Keratinocyte (primary cell): ENCODE results near the gene TMEM247. TPM values are rescaled to one million over a fixed set of nuclear protein-coding genes. Genes with fewer than 3 reads are reported as not detected.

ENCODE experiments used
- DNase-seq: peaks from one replicate; pipeline ENCODE4 v3.0.0-alpha.2; 2011; ENCODE audit warnings: low read depth, missing footprints, low spot score
- FAIRE-seq: peaks from 2 replicates; lab custom pipeline; 2011; peaks lifted over from hg19 to GRCh38; lab: Jason Lieb, UNC
- H2AFZ ChIP-seq: 2 replicates; pipeline ENCODE4 v1.6.0; 2012; ENCODE audit warnings: low read length, control low read depth, inconsistent platforms; ENCODE audit not compliant: control insufficient read depth
- H3K27ac ChIP-seq: 2 replicates; pipeline ENCODE4 v1.5.1; 2011; ENCODE audit warnings: low read length; ENCODE audit not compliant: control insufficient read depth, insufficient read depth
- H3K27me3 ChIP-seq: 3 replicates; pipeline ENCODE4 v1.6.0; 2011; ENCODE audit warnings: low read length; ENCODE audit not compliant: control insufficient read depth, insufficient read depth; ENCODE audit errors: extremely low read depth
- H3K36me3 ChIP-seq, 2 experiments: 2 replicates in 1 of 2; 3 replicates in 1 of 2; pipeline ENCODE4 v1.5.1; 2011; ENCODE audit warnings: low read length in 2 of 2, mild to moderate bottlenecking in 1 of 2; ENCODE audit not compliant: control insufficient read depth in 2 of 2, insufficient read depth in 2 of 2; ENCODE audit errors: extremely low read depth in 1 of 2
- H3K4me1 ChIP-seq: 3 replicates; pipeline ENCODE4 v1.5.1; 2011; ENCODE audit warnings: low read length; ENCODE audit not compliant: control insufficient read depth, insufficient read depth; ENCODE audit errors: extremely low read depth
- H3K4me2 ChIP-seq: 3 replicates; pipeline ENCODE4 v1.6.0; 2011; ENCODE audit warnings: low read depth, low read length; ENCODE audit not compliant: control insufficient read depth, insufficient read depth; ENCODE audit errors: extremely low read depth
- H3K4me3 ChIP-seq, 3 experiments: fragments of 200-600 bp in 1 of 3; sonication (generic) in 1 of 3; 2 replicates in 2 of 3; 3 replicates in 1 of 3; pipeline ENCODE4 v1.5.1; 2011 to 2016; ENCODE audit warnings: low read length in 3 of 3, mild to moderate bottlenecking in 3 of 3, control low read depth in 2 of 3, inconsistent platforms in 1 of 3, low read depth in 1 of 3, mixed read lengths in 1 of 3, mixed run types in 1 of 3, moderate library complexity in 1 of 3; ENCODE audit not compliant: control insufficient read depth in 2 of 3, insufficient read depth in 2 of 3; ENCODE audit errors: extremely low read depth in 1 of 3
- H3K79me2 ChIP-seq: 2 replicates; pipeline ENCODE4 v1.6.0; 2012; ENCODE audit warnings: low read length; ENCODE audit not compliant: control insufficient read depth, insufficient read depth
- H3K9ac ChIP-seq: 3 replicates; pipeline ENCODE4 v1.6.0; 2011; ENCODE audit warnings: low read length; ENCODE audit not compliant: control insufficient read depth, insufficient read depth; ENCODE audit errors: extremely low read depth
- H3K9me1 ChIP-seq: 3 replicates; pipeline ENCODE4 v1.6.0; 2011; ENCODE audit warnings: low read length; ENCODE audit not compliant: control insufficient read depth, insufficient read depth; ENCODE audit errors: extremely low read depth
- H3K9me3 ChIP-seq: 2 replicates; pipeline ENCODE4 v1.5.1; 2012; ENCODE audit warnings: low read depth, low read length; ENCODE audit not compliant: control insufficient read depth
- H4K20me1 ChIP-seq: 3 replicates; pipeline ENCODE4 v1.6.0; 2011; ENCODE audit warnings: low read length; ENCODE audit not compliant: control insufficient read depth, insufficient read depth; ENCODE audit errors: extremely low read depth
- EZH2 ChIP-seq: IDR thresholded peaks from one replicate; pipeline ENCODE4 v1.6.1; 2012; ENCODE audit warnings: inconsistent platforms, mild to moderate bottlenecking, low read length, moderate library complexity
- dilution Hi-C: fragments of 300-500 bp; cut with MboI; formaldehyde crosslinking; loops from one replicate; pipeline ENCODE4 v1.7.0; 2020; ENCODE audit warnings: low sequenced_read_pairs; ENCODE audit not compliant: extremely low pct_ligation_motif_present
- polyA plus RNA-seq, 5 experiments: library from polyadenylated mRNA; depleted of rRNA in 3 of 5; stranded (reverse) in 3 of 5; stranded (forward) in 1 of 5; unstranded in 1 of 5; fragments of >200 nt; gene quantifications; 1 replicate in 1 of 5; 2 replicates in 3 of 5; 3 replicates in 1 of 5; pipeline versions ENCODE4 v1.2.1 to v1.2.3, GENCODE V29; 2011 to 2012; ENCODE audit warnings: missing spikeins in 2 of 5, low read depth in 1 of 5, low replicate concordance in 1 of 5
- TF ChIP-seq, protein P1 (sequence below), 3 experiments: IDR thresholded peaks in 1 of 3; conservative IDR thresholded peaks in 1 of 3; optimal IDR thresholded peaks in 1 of 3; 2 replicates in 2 of 3; 3 replicates in 1 of 3; pipeline versions ENCODE3 to v1.5.1; 2011; ENCODE audit warnings: low read length in 3 of 3, mild to moderate bottlenecking in 3 of 3, moderate library complexity in 2 of 3, control low read depth in 1 of 3, inconsistent platforms in 1 of 3; ENCODE audit not compliant: insufficient read depth in 2 of 3; ENCODE audit errors: extremely low read depth in 1 of 3

Gene TMEM247
- polyA plus RNA-seq, 1 donor (not counting 4 experiments of a cell fraction or from before 2014, with no cell fraction given) = not detected

- H3K79me2 ChIP-seq = no peaks in the 10 kb centered on the region
- H3K9ac ChIP-seq = no peak overlapping the region
- no peak overlapping the region for H2AFZ ChIP-seq
- no peak overlapping the region for H3K4me2 ChIP-seq
- no peaks in the 10 kb centered on the region for H3K9me1 ChIP-seq
- TF ChIP-seq, protein P1, sequence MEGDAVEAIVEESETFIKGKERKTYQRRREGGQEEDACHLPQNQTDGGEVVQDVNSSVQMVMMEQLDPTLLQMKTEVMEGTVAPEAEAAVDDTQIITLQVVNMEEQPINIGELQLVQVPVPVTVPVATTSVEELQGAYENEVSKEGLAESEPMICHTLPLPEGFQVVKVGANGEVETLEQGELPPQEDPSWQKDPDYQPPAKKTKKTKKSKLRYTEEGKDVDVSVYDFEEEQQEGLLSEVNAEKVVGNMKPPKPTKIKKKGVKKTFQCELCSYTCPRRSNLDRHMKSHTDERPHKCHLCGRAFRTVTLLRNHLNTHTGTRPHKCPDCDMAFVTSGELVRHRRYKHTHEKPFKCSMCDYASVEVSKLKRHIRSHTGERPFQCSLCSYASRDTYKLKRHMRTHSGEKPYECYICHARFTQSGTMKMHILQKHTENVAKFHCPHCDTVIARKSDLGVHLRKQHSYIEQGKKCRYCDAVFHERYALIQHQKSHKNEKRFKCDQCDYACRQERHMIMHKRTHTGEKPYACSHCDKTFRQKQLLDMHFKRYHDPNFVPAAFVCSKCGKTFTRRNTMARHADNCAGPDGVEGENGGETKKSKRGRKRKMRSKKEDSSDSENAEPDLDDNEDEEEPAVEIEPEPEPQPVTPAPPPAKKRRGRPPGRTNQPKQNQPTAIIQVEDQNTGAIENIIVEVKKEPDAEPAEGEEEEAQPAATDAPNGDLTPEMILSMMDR (optimal IDR thresholded peaks at IDR 0.05 in 1 of 3, IDR thresholded peaks at IDR 0.05 in 1 of 3, conservative IDR thresholded peaks at IDR 0.05 in 1 of 3; ENCODE audit: extremely low read depth in 1 of 3, insufficient read depth in 2 of 3, low read length in 3 of 3) = no peak
- no peak for TF ChIP-seq EZH2
- H3K36me3 ChIP-seq = no peaks in the 10 kb centered on the region
- dilution Hi-C loops = no loop called here
- peaks cover 4% of the 10 kb centered on the region for H3K27me3 ChIP-seq
- DNase-seq = no peak
- no peak overlapping the region for H3K27ac ChIP-seq
- H3K4me1 ChIP-seq = no peaks in the 10 kb centered on the region
- H3K4me3 ChIP-seq = no peak overlapping the region
- no peaks in the 10 kb centered on the region for H3K9me3 ChIP-seq
- no peak for FAIRE-seq
- no peaks in the 10 kb centered on the region for H4K20me1 ChIP-seq
Measured at GRCh38 chr2:46448641-46449040, 30.7 kb upstream of the TMEM247 start.

- Histone ChIP-seq H3K27me3 (peaks cover 4% of the 10 kb centered on the region), H3K27ac (no peak overlapping the region), H3K79me2 (no peaks in the 10 kb centered on the region), H3K9me3 (no peaks in the 10 kb centered on the region), H3K4me2 (no peak overlapping the region), H3K4me1 (no peaks in the 10 kb centered on the region), H2AFZ (no peak overlapping the region), H3K36me3 (no peaks in the 10 kb centered on the region), H3K9ac (no peak overlapping the region), H3K9me1 (no peaks in the 10 kb centered on the region), H3K4me3 (no peak overlapping the region), H4K20me1 (no peaks in the 10 kb centered on the region)
- dilution Hi-C loops = no loop called here
- DNase-seq (no peak), FAIRE-seq (no peak)
- TF ChIP-seq, protein P1 (optimal IDR thresholded peaks at IDR 0.05 in 1 of 3, IDR thresholded peaks at IDR 0.05 in 1 of 3, conservative IDR thresholded peaks at IDR 0.05 in 1 of 3; ENCODE audit: extremely low read depth in 1 of 3, insufficient read depth in 2 of 3, low read length in 3 of 3) = no peak
- TF ChIP-seq EZH2 = no peak
Measured at GRCh38 chr2:46449700-46450099, 29.7 kb upstream of the TMEM247 start.
